IPS DF 4.7 (cell line): ENCODE measurements around the gene C4orf50.

Experiments used
- DNase-seq: peaks from one replicate; pipeline ENCODE4 v3.0.0-alpha.2; 2013; ENCODE audit warnings: low spot score; ENCODE audit errors: extremely low read depth

C4orf50 gene

GRCh38 chr4:5891563-5892322 lies 126.5 kb downstream of the C4orf50 start:
- DNase-seq: no peak

DNA sequence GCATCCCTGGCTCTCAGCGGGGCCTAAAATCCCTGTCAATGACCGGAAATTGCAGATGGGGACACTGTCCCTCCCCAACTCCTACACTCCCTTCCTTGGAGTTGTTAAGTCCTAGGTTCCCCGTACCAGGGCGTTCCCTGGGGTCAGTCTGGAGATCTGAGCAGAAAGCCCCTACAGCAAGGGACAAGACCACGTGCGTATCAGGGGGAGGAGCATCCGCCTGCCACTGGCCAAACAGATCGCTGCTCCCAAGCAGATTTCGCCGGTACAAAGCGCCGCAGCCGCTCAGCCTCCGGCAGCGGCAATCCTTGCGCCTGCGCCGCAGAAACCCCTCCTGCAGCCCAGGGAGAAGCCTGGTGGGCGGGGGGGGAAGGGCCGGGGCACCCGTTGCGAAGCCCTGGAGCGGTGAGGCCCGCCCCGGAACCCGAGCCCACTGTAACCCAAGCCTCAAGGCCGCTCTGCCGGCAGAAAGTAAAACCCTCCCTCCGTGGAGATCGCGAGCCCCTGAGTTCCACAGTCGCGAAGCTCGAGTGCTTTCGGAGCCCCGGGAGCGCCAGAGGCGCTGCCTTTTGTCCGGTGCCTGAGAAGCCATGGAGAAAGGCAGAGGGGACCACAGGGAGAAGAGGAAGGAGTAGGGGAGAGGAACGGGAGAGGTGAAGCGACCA lies 128.0 kb downstream of the C4orf50 start:
- DNase-seq: no peak

GRCh38 chr4:5889002-5889696 lies 129.1 kb downstream of the C4orf50 start:
- DNase-seq: no peak

DNA sequence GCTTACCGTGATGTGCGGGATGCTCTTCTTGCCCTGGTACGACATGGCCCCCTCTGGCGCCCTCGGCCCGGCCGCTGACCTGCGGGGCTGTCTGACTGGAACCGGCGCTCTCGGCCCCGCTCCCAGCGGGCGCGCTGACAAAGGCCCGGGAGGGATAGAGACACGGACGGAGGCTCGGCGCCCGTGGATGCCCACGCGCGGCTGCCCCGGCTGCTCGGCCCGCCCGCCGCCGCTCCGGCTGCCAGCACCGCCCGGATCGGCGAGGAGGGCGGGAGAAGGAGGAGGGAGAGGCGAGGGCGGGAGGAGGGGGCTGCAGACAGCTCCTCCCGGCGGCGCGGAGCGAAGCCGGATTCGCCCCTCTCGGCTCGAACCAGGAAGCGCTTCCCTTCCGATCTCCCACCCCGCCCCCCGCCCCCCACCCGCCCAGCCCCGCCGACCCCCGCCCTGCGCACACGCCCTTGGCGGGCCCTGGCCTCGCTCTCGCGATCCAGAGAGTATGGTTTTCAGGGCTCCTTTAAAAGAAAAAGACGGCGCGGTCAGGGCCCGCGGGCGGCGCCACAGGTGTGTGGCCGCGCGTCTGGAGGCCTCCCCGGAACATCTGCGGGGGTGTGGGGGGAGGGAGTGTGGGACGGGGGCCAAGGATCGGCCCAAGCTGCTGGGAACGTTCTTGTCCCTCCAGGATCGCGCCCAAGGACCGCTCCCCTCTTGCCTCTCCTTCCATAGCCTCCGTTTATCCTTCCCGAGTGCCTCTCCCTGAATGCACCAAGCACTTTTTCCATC lies 129.8 kb downstream of the C4orf50 start:
- DNase-seq: no peak

DNA sequence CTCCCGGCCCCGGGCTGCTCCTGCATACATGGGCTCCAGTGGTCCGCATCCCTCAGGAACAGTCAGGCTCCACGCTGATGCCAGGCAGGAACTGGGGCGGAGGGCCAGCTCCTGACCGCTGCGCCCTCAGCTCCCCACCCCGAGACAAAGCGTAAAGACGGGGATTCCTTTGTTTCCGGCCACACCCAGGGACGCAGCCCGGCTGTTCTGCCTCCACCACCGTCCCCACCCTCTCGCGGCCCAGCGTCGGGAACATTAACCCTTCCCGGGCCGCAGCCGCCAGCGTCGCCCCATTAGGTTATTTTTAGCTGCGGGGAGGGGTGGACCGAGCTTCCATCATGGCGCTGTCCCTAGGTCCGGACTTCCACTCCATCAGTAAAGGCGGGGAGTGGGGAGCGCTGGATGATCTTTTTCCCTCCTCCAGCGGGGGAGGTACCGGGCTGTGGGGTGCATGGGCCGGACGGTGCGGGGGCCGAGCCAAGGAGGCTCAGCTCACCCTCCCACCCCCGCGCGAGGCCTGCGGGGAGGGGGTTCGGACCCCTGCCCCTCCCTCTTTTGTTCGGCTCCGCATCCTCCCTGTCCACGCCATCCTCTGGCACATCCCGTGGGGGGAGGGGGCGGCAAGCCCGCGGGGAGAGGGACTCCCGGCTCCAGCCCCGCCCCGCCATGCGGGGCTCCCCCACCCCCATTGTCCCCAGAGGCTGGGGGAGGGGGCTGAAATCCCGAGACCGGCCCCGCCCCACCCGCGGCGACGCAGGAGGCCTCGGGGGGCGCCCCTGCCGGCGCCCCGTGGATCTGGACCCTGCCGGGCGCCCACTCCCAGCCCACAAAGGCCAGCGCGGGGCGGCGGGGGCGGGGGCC lies 130.6 kb downstream of the C4orf50 start:
- no peak for DNase-seq

GRCh38 chr4:5887011-5887360 lies 131.2 kb downstream of the C4orf50 start:
- no peak for DNase-seq

GRCh38 chr4:5885733-5886132 lies 132.5 kb downstream of the C4orf50 start:
- DNase-seq: no peak

- no peak for DNase-seq
Measured at GRCh38 chr4:5884796-5885195, 133.4 kb downstream of the C4orf50 start.

- no peak for DNase-seq
Measured at GRCh38 chr4:5883916-5884315, 134.3 kb downstream of the C4orf50 start.

DNA sequence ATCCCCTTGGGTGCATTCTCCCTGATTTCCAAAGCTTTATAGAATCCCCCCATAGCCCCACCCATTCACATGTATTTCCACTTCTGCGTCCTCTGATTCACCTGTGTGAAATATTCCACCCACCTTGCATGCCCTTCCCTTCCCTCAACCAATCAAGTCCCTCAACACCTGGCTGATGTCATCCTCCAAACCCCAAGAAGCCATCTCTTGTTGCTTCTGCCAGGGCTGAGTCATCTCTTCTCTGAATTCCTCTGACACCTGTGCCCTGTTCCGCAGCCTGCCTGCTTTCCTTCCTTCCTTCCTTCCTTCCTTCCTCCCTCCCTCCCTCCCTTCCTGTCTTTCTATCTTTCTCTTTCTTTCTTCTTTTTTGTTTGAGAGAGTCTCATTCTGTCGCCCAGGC lies 135.3 kb downstream of the C4orf50 start:
- no peak for DNase-seq

- no peak for DNase-seq
Measured at GRCh38 chr4:5881340-5881739, 136.9 kb downstream of the C4orf50 start.

DNA sequence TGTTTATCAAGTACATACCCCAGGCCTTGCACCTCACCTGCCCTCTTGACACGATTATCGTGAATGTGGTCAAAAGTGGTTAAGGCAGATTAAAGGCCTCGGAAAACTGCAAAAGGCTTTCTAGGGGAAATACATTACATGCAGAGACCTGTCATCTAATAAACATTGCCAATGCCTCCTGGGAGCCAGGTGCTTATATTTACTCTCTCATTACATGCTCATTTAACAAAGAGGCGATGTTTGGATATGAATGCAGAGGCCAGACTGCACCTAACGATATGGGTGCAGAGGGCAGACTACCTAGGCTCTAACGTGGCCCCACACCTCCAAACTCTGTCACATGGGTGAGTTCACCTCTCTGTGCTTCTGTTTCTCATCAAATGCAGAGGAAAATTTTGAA lies 139.9 kb downstream of the C4orf50 start:
- DNase-seq: no peak

DNA sequence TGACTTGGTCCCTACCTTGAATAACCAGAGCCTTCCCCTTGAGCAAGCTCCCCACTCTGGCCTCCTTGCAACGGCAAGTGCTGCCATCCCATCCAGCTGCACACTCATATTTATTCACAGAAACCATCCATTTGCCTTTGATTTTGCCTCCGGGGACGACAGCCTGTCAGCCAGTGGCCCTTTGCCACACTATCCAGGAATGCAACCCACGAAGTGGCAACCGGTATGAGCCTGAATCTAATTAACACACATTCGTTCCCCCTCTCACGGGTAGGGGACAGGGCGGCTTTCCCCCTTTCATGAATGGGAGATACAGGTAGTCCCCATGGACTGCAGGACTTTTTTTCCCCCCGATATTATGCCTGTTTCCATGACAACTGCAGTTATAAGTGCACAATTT lies 140.8 kb downstream of the C4orf50 start:
- no peak for DNase-seq

GRCh38 chr4:5874811-5875449 lies 143.3 kb downstream of the C4orf50 start:
- no peak for DNase-seq

DNA sequence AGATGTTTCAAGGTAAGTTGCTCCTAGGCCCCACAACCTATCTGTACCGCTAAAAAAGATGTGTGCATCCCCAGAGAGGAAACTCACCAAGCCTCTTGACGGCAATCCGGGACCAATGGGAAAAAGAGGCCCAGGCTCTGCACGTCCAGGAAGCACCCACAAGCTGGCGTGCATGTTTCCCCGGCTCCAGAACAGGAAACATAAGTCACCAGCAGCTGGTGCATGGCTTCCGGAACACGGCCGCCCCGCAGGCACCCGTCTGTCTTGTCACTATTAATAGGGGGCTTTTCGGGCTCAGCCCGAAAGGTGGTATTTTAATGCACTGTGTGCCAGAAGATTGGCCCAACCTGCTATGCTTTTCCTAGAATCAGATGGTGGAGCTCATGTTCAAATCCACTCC lies 147.5 kb downstream of the C4orf50 start:
- no peak for DNase-seq

DNA sequence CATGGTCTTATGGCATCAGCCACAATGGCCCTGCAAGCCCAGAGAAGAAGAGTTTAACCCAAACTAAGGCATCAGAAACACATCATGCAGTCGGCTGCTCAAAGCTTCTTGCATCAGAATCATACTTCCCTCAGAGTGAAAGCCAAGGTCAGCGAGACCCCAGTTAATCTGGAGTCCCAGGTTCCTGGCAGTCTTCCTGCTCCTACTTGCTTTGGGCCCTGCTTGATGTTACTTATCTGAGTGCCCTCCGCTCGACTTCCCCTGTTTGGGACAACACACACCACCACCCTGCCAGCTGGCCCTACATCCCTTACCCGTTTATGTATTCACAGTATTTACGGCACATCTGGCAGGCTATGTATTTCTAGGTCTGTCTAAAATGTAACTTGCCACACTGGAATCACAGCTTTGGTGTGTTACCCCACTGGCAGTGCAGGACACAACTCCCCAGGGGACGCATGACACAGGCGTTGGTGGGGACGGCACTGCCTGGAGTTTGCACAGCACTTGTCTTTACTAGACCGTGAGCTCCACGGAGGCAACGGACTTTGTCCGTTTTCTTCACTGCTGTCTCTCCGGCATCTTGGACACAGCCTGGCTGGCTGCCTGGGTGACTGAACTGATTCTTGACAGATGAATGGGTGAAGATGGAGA lies 148.1 kb downstream of the C4orf50 start:
- no peak for DNase-seq

DNA sequence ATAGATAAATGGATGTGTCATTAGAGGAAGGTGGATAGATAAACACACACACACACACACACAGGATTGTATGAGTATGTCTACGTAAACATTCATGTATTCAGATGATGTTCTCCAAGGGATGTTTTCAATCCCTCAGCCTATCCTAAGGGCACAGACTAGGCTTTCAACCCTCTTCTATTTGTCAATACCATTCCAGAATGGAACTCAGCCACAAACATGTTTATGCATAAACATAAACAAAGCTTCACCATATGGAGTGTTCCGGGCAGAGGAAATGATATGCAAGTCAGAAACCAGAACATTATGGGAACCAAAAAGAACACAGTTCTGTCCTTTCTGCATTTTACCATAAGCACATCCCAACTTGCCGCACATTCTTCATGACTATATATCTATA lies 150.4 kb downstream of the C4orf50 start:
- no peak for DNase-seq

- no peak for DNase-seq
Measured at GRCh38 chr4:5866841-5867813, 151.1 kb downstream of the C4orf50 start.
